ENCODE measurements around the gene DCAF15.

The DCAF15 gene

DNA sequence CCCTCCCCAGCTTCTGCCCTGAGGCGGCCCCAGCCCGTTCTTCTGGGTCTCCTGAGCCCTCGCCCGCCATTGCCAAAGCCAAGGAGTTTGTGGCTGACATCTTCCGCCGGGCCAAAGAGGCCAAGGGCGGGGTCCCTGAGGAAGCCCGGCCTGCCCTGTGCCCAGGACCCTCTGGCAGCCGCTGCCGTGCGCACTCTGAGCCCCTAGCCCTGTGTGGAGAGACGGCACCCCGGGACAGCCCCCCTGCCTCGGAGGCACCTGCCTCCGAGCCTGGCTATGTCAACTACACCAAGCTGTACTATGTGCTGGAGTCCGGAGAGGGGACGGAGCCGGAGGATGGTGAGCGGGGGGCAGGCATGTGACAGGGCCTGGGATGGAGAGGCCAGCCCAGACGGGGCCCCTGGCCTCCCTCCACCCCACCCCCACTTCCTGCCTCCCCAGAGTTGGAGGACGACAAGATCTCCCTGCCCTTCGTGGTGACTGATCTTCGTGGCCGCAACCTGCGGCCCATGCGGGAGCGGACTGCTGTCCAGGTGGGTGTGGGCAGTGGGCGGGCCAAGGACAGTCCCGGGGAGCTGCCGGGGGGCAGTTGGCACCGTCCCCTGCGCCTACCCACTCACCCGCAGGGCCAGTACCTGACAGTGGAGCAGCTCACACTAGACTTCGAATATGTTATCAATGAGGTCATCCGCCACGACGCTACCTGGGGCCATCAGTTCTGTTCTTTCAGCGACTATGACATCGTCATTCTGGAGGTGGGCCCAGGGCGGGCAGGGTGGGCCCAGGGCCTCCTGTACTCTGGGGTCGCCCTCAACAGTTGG is 7.0 kb downstream of the DCAF15 start:
- no peak overlapping the region for H3K4me3 ChIP-seq (replicated peaks in 1 of 2; ENCODE audit: low read depth in 2 of 2, low read length in 2 of 2)
- no peak for TF ChIP-seq CTCF (IDR thresholded peaks at IDR 0.05; ENCODE audit: low read depth, low read length)
- no peak for DNase-seq (ENCODE audit: low read depth in 2 of 2)

- peak; percentile 23 for TF ChIP-seq CTCF (IDR thresholded peaks at IDR 0.05; ENCODE audit: low read depth, low read length)
- H3K4me3 ChIP-seq (replicated peaks in 1 of 2; ENCODE audit: low read depth in 2 of 2, low read length in 2 of 2), result no peak overlapping the region
- no peak for DNase-seq (ENCODE audit: low read depth in 2 of 2)
These were observed 7.9 kb downstream of the DCAF15 start for GRCh38 chr19:13959962-13960862.

DNA sequence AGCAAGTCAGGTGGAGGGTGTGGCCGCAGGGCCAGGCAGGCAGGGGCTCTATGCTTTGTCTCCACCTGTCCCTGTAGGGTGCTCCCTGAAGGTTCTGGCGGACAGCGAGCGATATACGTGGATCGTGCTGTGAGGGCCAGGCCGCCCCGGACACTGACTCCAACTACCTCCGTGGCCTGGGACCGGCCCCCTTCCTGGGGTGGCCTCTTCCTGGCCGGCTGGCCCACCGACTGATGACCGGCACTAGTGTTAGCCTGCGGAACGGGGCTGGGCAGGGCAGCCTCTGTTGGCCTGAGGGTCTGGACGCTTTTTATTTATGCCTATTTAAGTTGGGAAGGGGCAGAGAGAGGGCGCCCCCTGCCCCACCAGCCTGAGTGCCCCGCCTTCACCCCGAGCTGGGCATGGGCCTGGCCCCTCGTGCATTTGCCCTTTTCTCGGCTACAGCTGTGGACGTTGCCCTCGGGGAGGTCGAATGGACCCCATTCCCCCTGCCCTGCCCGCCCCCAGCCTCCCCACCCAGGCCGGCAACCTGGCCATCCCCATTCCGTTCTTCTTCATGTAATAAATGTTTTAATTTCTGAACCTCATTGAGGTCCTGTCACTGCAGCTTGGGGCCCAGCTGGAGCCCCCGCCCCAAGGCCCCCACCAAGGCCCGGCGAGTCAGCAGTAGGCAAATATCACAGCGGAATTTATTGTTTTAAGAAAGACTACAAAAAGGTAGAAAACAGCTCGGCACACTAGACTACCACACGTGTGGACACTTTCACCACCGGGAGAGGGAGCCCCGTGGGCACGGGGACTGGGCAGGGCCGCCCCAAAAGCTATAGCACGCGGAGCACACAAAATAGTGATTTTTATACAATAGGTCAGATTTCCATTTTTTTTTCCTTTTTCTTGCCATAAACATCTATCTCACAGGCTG is 8.8 kb downstream of the DCAF15 start:
- no peak overlapping the region for H3K4me3 ChIP-seq (replicated peaks in 1 of 2; ENCODE audit: low read depth in 2 of 2, low read length in 2 of 2)
- no peak for DNase-seq (ENCODE audit: low read depth in 2 of 2)
- no peak for TF ChIP-seq CTCF (IDR thresholded peaks at IDR 0.05; ENCODE audit: low read depth, low read length)

- TF ChIP-seq CTCF (IDR thresholded peaks at IDR 0.05; ENCODE audit: low read depth, low read length), result no peak
- no peak overlapping the region for H3K4me3 ChIP-seq (replicated peaks in 1 of 2; ENCODE audit: low read depth in 2 of 2, low read length in 2 of 2)
These were observed 9.8 kb downstream of the DCAF15 start for GRCh38 chr19:13961826-13962698.

GRCh38 chr19:13962699-13963602 is 10.6 kb downstream of the DCAF15 start:
- TF ChIP-seq CTCF (IDR thresholded peaks at IDR 0.05; ENCODE audit: low read depth, low read length), result no peak
- no peak overlapping the region for H3K4me3 ChIP-seq (replicated peaks in 1 of 2; ENCODE audit: low read depth in 2 of 2, low read length in 2 of 2)
- peak in 1 of 2 donors; percentile 46 for DNase-seq (ENCODE audit: low read depth in 2 of 2)

More at GRCh38 chr19:13961826-13962698, 9.8 kb downstream of the DCAF15 start:
- DNase-seq (ENCODE audit: low read depth in 2 of 2), result no peak

All from cardiac fibroblast (primary cell).